H9 (cell line): ENCODE measurements around the gene PLXNB2. TPM values are rescaled to one million over a fixed set of nuclear protein-coding genes. Genes with fewer than 3 reads are reported as not detected.
"Not testable (repeated sequence)": the region's sequence is repeated elsewhere in the genome, so short reads cannot be mapped to it uniquely, and the experiment has no call there.

Source experiments
- DNase-seq: peaks from one replicate; pipeline ENCODE4 v3.0.0-alpha.2; 2017
- H2AFZ ChIP-seq: one replicate; pipeline ENCODE4 v1.6.1; 2013; ENCODE audit warnings: mild to moderate bottlenecking, low read length, control low read depth, moderate library complexity
- H2AK5ac ChIP-seq: 2 replicates; pipeline ENCODE4 v1.6.1; 2013; ENCODE audit warnings: low read length, control low read depth, mixed read lengths; ENCODE audit not compliant: insufficient read length
- H2BK120ac ChIP-seq: one replicate; pipeline ENCODE4 v1.6.1; 2013; ENCODE audit warnings: low read depth, mild to moderate bottlenecking, low read length, control low read depth, inconsistent platforms; ENCODE audit not compliant: poor library complexity, severe bottlenecking
- H2BK12ac ChIP-seq: 2 replicates; pipeline ENCODE4 v1.6.1; 2013; ENCODE audit warnings: low read length, control low read depth, mixed read lengths, low read depth; ENCODE audit not compliant: insufficient read length
- H2BK15ac ChIP-seq: 2 replicates; pipeline ENCODE4 v1.6.1; 2013; ENCODE audit warnings: low read depth, low read length, control low read depth
- H2BK20ac ChIP-seq: one replicate; pipeline ENCODE4 v1.6.1; 2013; ENCODE audit warnings: low read depth, mild to moderate bottlenecking, low read length, control low read depth, inconsistent platforms; ENCODE audit not compliant: poor library complexity, severe bottlenecking
- H2BK5ac ChIP-seq: 2 replicates; pipeline ENCODE4 v1.6.1; 2013; ENCODE audit warnings: low read length, control low read depth, mixed read lengths; ENCODE audit not compliant: insufficient read length
- H3K14ac ChIP-seq: 2 replicates; pipeline ENCODE4 v1.6.1; 2013; ENCODE audit warnings: low read length, control low read depth; ENCODE audit not compliant: insufficient read depth
- H3K18ac ChIP-seq: 2 replicates; pipeline ENCODE4 v1.6.1; 2013; ENCODE audit warnings: low read depth, mild to moderate bottlenecking, mixed read lengths, low read length, control low read depth; ENCODE audit not compliant: insufficient read length
- H3K23ac ChIP-seq: 2 replicates; pipeline ENCODE4 v1.6.1; 2013; ENCODE audit warnings: low read length, control low read depth, mixed read lengths, low read depth; ENCODE audit not compliant: insufficient read length
- H3K23me2 ChIP-seq: 2 replicates; pipeline ENCODE4 v1.6.1; 2013; ENCODE audit warnings: low read depth, mild to moderate bottlenecking, mixed read lengths, low read length, control low read depth; ENCODE audit not compliant: insufficient read length, poor library complexity, severe bottlenecking
- H3K27ac ChIP-seq: 2 replicates; pipeline ENCODE4 v1.5.1; 2013; ENCODE audit warnings: low read length, control low read depth, mixed read lengths, low read depth; ENCODE audit not compliant: insufficient read length
- H3K27me3 ChIP-seq: 2 replicates; pipeline ENCODE4 v1.6.1; 2013; ENCODE audit warnings: low read length, control low read depth, inconsistent platforms; ENCODE audit not compliant: insufficient read depth
- H3K4ac ChIP-seq: 2 replicates; pipeline ENCODE4 v1.6.1; 2013; ENCODE audit warnings: low read depth, mild to moderate bottlenecking, control low read depth, inconsistent platforms, low read length, moderate library complexity
- H3K4me1 ChIP-seq: 2 replicates; pipeline ENCODE4 v1.6.1; 2013; ENCODE audit warnings: low read length, control low read depth, inconsistent platforms; ENCODE audit not compliant: insufficient read depth
- H3K4me2 ChIP-seq: 2 replicates; pipeline ENCODE4 v1.6.1; 2013; ENCODE audit warnings: low read length, control low read depth, mixed read lengths; ENCODE audit not compliant: insufficient read length, insufficient read depth
- H3K56ac ChIP-seq: 2 replicates; pipeline ENCODE4 v1.6.1; 2013; ENCODE audit warnings: low read depth, mild to moderate bottlenecking, mixed read lengths, low read length, control low read depth; ENCODE audit not compliant: insufficient read length
- H3K79me1 ChIP-seq: 2 replicates; pipeline ENCODE4 v1.6.1; 2013; ENCODE audit warnings: low read depth, mild to moderate bottlenecking, moderate library complexity, low read length, control low read depth, inconsistent platforms; ENCODE audit not compliant: insufficient read depth, poor library complexity, severe bottlenecking
- H3K79me2 ChIP-seq: 2 replicates; pipeline ENCODE4 v1.6.1; 2013; ENCODE audit warnings: low read length, control low read depth, inconsistent platforms; ENCODE audit not compliant: insufficient read depth
- H3K9ac ChIP-seq: 2 replicates; pipeline ENCODE4 v1.6.1; 2013; ENCODE audit warnings: low read length, control low read depth, mixed read lengths; ENCODE audit not compliant: insufficient read length; ENCODE audit errors: extremely low read depth
- H3K9me3 ChIP-seq: one replicate; pipeline ENCODE4 v1.6.1; 2013; ENCODE audit warnings: low read depth, low read length, inconsistent platforms; ENCODE audit not compliant: control insufficient read depth
- H3T11ph ChIP-seq: one replicate; pipeline ENCODE4 v1.6.1; 2013; ENCODE audit warnings: mild to moderate bottlenecking, low read length, control low read depth, inconsistent platforms
- H4K20me1 ChIP-seq: one replicate; pipeline ENCODE4 v1.6.1; 2013; ENCODE audit not compliant: control insufficient read depth, insufficient read length, insufficient read depth
- H4K5ac ChIP-seq: 2 replicates; pipeline ENCODE4 v1.6.1; 2013; ENCODE audit warnings: low read depth, mild to moderate bottlenecking, mixed read lengths, low read length, control low read depth; ENCODE audit not compliant: insufficient read length
- H4K8ac ChIP-seq: replicated peaks from 2 replicates; pipeline ENCODE4 v1.6.1; 2013; ENCODE audit warnings: low read length, control low read depth, mixed read lengths, low read depth; ENCODE audit not compliant: insufficient read length
- H4K91ac ChIP-seq: 2 replicates; pipeline ENCODE4 v1.6.1; 2013; ENCODE audit warnings: low read depth, mild to moderate bottlenecking, moderate library complexity, mixed read lengths, low read length, control low read depth; ENCODE audit not compliant: insufficient read length
- H3K27ac Mint-ChIP-seq, 3 experiments: 2 replicates in 2 of 3; 3 replicates in 1 of 3; pipeline ENCODE4 v1.8.0; 2020 to 2021; ENCODE audit warnings: mixed read lengths in 3 of 3, mild to moderate bottlenecking in 1 of 3, moderate library complexity in 1 of 3
- H3K27me3 Mint-ChIP-seq: 2 replicates; pipeline ENCODE4 v1.8.0; 2021; ENCODE audit warnings: low read depth, mild to moderate bottlenecking, moderate library complexity, mixed read lengths
- H3K36me3 Mint-ChIP-seq, 3 experiments: 2 replicates in 2 of 3; 3 replicates in 1 of 3; pipeline ENCODE4 v1.8.0; 2020 to 2021; ENCODE audit warnings: low read depth in 3 of 3, mixed read lengths in 3 of 3; ENCODE audit not compliant: insufficient read depth in 1 of 3
- H3K4me1 Mint-ChIP-seq, 2 experiments: 2 replicates each; pipeline ENCODE4 v1.8.0; 2020; ENCODE audit warnings: mixed read lengths in 2 of 2
- H3K4me3 Mint-ChIP-seq, 2 experiments: 2 replicates in 1 of 2; 3 replicates in 1 of 2; pipeline ENCODE4 v1.8.0; 2020 to 2021; ENCODE audit warnings: mild to moderate bottlenecking in 2 of 2, mixed read lengths in 2 of 2, moderate library complexity in 1 of 2
- H3K9me3 Mint-ChIP-seq, 2 experiments: 2 replicates in 1 of 2; 3 replicates in 1 of 2; pipeline ENCODE4 v1.8.0; 2020; ENCODE audit warnings: mild to moderate bottlenecking in 2 of 2, mixed read lengths in 2 of 2, moderate library complexity in 1 of 2
- WGBS: extraction: QIAGEN DNeasy Blood & Tissue Kit; methylation state at CpG from one replicate; pipeline ENCODE4 v1.1.7; 2013; ENCODE audit warnings: missing lambda C conversion rate, low lambda C conversion rate, mixed read lengths; ENCODE audit not compliant: insufficient read length; ENCODE audit errors: extremely low coverage; 5-methylcytosine and 5-hydroxymethylcytosine counted together
- total RNA-seq: library from RNA; stranded (reverse); gene quantifications from 2 replicates; pipeline ENCODE4 v1.2.1, GENCODE V29; 2021
- TF ChIP-seq, protein P1 (sequence below): fragments of 200-600 bp; sonication (generic); conservative IDR thresholded peaks from 3 replicates; pipeline ENCODE4 v1.8.0; 2021; ENCODE audit warnings: antibody characterized with exemption, mild to moderate bottlenecking

PLXNB2 gene
- total RNA-seq, 1 experiment from 2014 or later, result 87.6 TPM

DNA sequence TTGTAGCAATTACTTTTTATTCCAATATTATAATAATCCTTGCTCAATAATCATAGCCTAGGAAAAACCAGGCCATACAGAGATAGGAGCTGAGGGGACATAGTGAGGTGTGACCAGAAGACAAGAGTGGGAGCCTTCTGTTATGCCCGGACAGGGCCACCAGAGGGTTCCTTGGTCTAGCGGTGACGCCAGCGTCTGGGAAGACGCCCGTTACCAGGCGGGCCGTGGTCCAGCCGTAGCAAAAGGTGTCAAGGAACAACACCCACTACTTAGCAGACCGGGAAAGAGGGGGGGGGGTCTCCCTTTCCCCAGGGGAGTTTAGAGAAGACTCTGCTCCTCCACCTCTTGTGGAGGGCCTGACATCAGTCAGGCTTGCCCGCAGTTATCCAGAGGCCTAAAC, 34.1 kb downstream of the PLXNB2 start:
- peaks cover 11% of the 10 kb centered on the region; the same call in 1 of the 2 replicates for H3K27me3 ChIP-seq
- not testable (repeated sequence) for H3K79me1 ChIP-seq, H3K18ac ChIP-seq, H3K4me2 ChIP-seq, H4K8ac ChIP-seq, H4K20me1 ChIP-seq, H3K9ac ChIP-seq, DNase-seq, H3K4me1 ChIP-seq, H3K23ac ChIP-seq, H2BK5ac ChIP-seq, H2BK20ac ChIP-seq, H2AFZ ChIP-seq, H2BK12ac ChIP-seq, H3K4me3 Mint-ChIP-seq, H4K91ac ChIP-seq, H3K14ac ChIP-seq, H3K79me2 ChIP-seq, H2BK120ac ChIP-seq, H3K23me2 ChIP-seq, H3K56ac ChIP-seq, H3K9me3 ChIP-seq, H3K27ac ChIP-seq, H3K27ac Mint-ChIP-seq, H2AK5ac ChIP-seq, H3K4ac ChIP-seq, H2BK15ac ChIP-seq, H4K5ac ChIP-seq, H3T11ph ChIP-seq
- no CpG with 5 or more reads among the region's 11 CpGs for WGBS
- Mint-ChIP-seq H3K27me3 (peaks cover 33% of the 10 kb centered on the region), H3K9me3 (peaks cover 8 to 13% of the 10 kb centered on the region in 2 experiments), H3K36me3 (peaks cover 25 to 42% (median 34%) of the 10 kb centered on the region in 3 experiments), H3K4me1 (peaks cover 2 to 12% of the 10 kb centered on the region in 2 experiments; a peak in 3 of 4 replicates)
- TF ChIP-seq, protein P1, sequence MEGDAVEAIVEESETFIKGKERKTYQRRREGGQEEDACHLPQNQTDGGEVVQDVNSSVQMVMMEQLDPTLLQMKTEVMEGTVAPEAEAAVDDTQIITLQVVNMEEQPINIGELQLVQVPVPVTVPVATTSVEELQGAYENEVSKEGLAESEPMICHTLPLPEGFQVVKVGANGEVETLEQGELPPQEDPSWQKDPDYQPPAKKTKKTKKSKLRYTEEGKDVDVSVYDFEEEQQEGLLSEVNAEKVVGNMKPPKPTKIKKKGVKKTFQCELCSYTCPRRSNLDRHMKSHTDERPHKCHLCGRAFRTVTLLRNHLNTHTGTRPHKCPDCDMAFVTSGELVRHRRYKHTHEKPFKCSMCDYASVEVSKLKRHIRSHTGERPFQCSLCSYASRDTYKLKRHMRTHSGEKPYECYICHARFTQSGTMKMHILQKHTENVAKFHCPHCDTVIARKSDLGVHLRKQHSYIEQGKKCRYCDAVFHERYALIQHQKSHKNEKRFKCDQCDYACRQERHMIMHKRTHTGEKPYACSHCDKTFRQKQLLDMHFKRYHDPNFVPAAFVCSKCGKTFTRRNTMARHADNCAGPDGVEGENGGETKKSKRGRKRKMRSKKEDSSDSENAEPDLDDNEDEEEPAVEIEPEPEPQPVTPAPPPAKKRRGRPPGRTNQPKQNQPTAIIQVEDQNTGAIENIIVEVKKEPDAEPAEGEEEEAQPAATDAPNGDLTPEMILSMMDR, result peak; percentile 28; the same call in 1 of the 3 replicates
